T47D (cell line): ENCODE results near the gene CYP39A1.
"Not testable (repeated sequence)": the region's sequence is repeated elsewhere in the genome, so short reads cannot be mapped to it uniquely, and the experiment has no call there.

ENCODE experiments used
- DNase-seq, 2 experiments: peaks; one replicate each; pipeline versions ENCODE4 v3.0.0 to v3.0.0-alpha.2; 2011 to 2012; ENCODE audit warnings: low read depth in 1 of 2, low spot score in 1 of 2
- JUND ChIP-seq: IDR thresholded peaks from 2 replicates; pipeline ENCODE4 v1.6.1; 2012; ENCODE audit warnings: low read depth
- in situ Hi-C: cut with HindIII; loops from 2 replicates; pipeline ENCODE4 v1.10.0; 2016; ENCODE audit warnings: low sequenced_read_pairs, low pct_unique_long_range_greater_than_20kb

CYP39A1 gene

DNA sequence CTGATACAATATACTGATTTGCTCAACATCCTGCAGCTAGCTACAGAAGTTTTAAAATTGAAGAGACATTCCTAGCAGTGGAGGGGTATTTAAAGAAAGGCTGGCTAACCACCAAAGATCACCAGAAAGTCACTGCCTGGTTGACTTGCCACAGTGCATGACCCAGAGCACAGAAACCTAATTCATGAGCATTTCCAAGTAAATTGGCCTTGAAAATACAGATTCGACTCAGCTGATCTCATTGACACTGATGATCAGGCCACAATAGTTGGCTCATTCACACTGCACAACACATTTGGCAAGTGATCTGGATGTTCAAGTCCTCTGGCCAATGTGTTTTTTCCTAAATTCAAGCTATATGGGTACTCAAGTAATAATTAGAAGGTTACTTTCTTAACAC is 21.8 kb upstream of the CYP39A1 start:
- no peak for DNase-seq
- no peak for TF ChIP-seq JUND
- in situ Hi-C loops: no loop called here

DNA sequence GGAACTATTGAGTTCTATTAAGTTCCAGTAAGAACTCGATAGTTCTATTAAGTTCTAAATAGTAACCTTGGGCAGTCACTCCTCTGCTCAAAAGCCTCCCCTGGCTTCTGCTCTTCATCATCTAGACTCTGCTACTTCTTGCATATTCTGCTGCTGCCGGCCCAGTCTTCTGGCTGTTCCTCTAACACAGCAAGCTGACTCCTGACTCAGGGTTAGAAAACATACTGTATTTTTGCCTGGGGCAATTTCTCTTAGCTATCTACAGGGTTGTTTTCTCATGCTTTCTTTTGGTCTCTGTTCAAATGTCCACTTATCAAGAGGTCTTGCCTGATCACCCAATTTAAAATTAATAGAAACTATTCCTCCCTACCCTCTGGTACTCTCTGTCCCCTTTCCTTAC is 14.8 kb upstream of the CYP39A1 start:
- no peak for TF ChIP-seq JUND
- in situ Hi-C loops: no loop called here
- DNase-seq: no peak

DNA sequence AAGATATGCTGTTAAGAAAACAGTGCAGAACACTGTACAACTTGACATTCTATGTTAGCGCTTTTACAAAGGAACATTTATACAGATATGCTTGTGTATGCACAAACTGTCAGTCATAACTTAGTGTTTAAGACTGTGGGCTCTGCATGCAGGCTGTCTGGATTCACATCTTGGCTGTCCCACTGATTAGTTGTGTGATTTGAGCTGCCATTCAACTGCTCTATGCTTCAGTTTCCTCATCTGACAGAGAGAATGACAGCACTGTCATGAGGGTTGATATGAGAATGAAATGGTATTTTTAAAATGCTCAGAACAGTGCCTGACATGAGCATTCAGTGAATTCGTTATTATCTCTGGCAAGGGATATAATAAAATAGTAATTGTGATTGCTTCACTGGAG is 8.9 kb upstream of the CYP39A1 start:
- TF ChIP-seq JUND: no peak
- in situ Hi-C loops: no loop called here
- no peak for DNase-seq

DNA sequence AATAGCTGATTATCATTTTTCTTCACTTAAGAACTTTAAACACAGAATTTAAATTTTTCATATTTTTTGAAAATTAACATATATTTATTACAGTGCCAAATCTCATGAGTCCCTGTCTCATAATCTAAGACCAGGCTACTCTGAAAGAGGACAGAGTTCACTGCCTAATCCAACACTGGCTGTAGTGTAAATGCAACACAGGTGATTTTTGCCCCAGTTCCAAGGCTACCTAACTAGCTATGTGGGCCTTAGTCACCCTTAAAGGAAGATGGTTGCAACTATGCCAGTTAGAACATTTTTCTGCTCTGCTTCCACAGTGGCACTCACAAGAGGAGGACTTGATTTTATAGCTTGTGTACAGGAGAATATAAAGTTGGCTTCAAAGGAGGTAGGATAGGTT is 5.0 kb upstream of the CYP39A1 start:
- TF ChIP-seq JUND: no peak
- in situ Hi-C loops: no loop called here
- DNase-seq: no peak

DNA sequence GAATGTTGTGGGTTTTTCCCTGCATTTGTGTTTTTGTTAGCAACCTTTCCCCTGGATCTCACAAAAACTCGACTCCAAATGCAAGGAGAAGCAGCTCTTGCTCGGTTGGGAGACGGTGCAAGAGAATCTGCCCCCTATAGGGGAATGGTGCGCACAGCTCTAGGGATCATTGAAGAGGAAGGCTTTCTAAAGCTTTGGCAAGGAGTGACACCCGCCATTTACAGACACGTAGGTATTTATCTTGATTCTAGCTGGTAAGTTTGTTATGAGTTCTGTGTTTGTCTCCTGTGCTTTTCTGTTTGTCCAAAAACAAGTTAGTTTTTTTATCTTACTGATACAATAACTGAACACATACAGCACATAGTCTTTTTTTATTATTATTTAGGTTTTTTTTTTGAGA is 3.2 kb upstream of the CYP39A1 start:
- in situ Hi-C loops: no loop called here
- no peak for TF ChIP-seq JUND
- peak; percentile 13 to 73 for DNase-seq

DNA sequence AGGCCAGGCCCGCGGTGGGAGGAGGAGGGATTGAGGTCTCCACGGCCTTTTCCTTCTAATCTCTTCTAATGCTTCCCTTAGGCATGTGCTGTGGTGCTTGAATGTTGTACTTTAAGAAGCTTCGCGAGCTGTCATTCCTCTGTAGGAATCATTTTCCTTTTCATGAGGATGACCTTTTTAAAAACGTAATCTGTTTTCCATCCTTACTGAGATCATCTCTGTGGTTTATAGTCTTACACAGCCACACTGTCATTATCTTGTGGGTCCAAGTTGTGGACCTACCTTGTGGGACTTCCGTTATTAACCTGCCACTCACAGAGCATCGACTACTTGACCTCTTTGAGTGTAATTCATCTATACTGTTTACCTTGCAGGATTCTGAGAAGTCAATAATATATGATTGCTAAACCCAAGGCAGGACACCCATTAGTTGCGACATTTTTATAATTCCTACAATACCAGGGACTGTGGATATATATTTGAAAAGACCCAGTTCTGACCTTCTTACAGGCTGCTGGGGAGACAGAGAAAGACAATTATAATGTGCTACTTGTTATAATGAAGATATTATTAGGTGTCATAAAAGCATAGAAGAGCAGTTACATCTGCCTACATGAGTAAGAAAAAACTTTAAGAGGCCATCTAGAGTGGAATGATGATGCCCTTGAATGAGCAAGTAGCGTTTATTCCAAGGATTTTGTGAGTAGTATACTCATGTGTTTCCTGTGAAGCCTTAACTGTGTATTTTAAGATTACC is 999 bp upstream of the CYP39A1 start:
- no peak for TF ChIP-seq JUND
- in situ Hi-C loops: no loop called here
- no peak for DNase-seq

DNA sequence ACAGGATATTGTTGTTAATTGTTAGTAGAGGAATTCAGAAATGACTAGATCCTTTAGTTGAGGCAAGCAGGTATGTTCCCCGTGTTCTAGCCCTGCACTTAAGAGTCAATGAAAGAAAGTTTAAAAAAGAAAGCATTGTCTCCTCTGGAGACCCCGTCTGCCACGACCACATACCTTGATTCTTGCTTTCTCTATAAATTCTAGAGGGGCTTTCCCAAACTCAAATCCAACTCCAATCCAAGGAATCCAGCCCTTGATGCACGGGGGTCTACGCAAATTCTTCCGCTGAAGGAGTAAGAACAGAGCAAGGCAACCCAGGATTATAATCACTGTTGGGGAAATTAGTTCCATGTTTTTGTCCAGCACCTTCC is 401 bp downstream of the CYP39A1 start:
- no peak for TF ChIP-seq JUND
- in situ Hi-C loops: no loop called here
- DNase-seq: no peak

DNA sequence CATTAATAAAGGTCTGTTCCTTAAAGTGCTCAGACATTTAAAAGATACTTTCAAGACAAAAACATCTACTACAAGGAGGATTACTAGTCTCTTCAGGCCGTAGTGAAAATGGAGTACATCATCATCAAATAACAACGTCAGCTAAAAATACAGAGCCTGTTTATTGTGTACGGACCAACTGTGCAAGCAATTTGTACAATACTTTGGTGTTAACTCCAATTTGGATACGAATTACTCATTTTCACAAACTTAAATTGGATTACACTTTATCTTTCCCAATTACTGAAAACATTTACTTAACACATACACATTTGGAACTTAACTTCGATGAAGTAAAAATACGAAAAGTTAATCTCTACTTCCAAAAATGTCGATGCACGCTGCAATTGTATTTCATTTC is 802 bp downstream of the CYP39A1 start:
- no peak for TF ChIP-seq JUND
- in situ Hi-C loops: no loop called here
- DNase-seq: peak in 1 of 2 experiments; percentile 23

DNA sequence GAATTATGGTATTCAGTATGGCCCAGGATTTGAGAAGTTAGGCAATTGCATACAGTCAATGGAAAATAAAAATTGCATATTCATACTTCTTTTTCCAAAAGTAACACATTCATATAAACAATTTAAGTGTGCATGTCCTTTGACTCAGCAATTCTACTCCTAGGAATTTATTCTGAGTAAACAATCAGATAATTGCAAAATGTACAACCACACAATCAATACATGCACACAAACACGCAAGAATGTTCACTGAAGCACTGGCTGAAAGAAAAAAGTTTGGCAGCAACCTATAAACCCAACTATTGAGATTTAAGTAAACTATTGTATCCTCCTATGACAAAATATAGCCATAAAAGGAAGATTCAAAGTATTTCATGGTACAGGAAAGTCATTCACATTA is 1.6 kb downstream of the CYP39A1 start:
- TF ChIP-seq JUND: no peak
- peak in 1 of 2 experiments; percentile 24 for DNase-seq
- in situ Hi-C loops: no loop called here

DNA sequence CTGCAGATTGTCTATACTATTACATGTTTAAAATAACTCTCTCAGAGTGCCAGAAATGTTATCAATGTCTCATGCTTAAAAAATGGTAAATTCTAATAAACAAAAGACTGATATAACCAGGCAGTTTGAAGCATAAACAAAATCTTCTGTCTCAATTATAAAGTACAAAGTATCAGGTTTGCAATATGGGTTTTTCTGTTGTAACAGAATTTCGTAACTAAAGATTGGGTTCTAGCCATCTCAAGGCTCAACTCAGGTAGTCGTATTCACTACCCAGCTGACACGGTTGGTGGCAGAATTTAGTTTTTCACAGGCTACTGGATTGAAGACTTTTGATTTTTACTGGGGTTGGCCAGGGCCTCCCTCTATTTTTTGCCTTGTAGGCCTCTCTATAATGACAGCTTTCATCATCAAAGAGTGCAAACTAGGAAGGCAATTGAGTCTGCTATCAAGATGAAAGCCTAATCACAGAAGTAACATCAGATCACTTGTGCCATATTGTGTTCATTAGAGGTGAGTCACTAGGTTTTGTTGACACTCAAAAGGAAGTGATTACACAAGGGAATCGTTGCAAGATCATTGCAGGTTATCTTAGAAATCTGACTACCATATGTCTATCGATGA is 3.6 kb downstream of the CYP39A1 start:
- no peak for TF ChIP-seq JUND
- in situ Hi-C loops: no loop called here
- no peak for DNase-seq

DNA sequence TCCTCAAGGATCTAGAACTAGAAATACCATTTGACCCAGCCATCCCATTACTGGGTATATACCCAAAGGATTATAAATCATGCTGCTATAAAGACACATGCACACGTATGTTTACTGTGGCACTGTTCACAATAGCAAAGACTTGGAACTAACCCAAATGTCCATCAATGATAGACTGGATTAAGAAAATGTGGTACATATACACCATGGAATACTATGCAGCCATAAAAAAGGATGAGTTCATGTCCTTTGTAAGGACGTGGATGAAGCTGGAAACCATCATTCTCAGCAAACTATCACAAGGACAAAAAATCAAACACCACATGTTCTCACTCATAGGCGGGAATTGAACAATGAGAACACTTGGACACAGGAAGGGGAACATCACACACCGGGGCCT is 4.5 kb downstream of the CYP39A1 start:
- DNase-seq, in situ Hi-C loops: not testable (repeated sequence)

DNA sequence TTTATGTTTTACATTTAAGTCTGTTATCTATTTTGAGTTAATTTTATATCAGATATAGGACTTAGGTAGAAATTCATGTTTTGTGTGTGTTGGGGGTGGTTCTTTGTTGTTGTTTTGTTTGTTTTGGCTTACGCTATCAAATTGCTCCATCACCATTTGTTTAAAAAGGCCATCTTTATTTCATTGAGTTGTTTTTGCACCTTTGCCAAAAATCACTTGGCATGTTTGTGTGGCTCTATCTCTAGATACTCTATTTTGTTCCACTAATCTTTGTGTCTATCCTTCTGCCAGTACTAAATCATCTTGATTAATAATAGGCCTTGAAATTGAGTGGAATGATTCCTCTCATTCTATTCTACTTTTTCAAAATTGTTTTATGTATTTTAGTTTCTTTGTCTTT is 7.4 kb downstream of the CYP39A1 start:
- in situ Hi-C loops: no loop called here
- no peak for TF ChIP-seq JUND

DNA sequence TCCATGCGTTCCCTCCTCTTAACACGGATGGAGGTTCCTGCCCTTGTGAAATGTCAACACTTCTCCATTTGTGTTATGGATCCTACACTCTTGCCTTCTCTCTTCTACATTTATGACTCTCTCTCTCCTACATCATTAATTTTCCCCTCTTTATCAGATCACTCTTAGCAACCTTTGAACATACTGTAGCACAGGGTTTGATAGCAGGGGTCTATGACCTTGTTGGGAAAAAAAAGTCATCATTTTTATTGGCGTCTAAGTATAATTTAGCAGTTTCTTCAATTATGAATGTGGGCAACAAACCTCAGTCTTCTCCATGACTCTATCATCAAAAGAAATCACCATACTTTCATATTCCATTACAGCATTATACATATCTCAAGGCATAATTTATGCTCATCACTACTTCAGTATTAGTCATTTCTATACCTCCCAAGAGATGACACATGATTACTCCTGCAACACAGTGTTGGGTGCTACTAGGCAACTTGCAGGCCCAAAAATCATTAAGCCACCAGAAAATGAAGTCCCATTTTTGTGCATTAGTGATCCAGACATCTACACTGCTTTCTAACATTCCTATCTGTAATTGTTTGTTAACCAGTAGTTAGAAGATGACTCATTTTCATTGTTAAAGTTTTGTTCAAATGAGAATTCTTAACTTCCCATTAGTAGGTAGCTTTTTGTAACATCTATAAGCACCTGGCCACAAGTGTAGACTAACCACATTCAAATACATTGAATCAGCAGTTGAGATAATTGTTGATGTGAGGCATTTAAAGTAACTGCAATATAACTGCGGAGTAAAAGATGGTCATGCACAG is 9.5 kb downstream of the CYP39A1 start:
- in situ Hi-C loops: no loop called here
- DNase-seq: no peak
- TF ChIP-seq JUND: no peak

More for the DNA sequence above, 7.4 kb downstream of the CYP39A1 start:
- no peak for DNase-seq
